Keratinocyte (primary cell): ENCODE data around the gene GTF3C5. TPM values are rescaled to one million over a fixed set of nuclear protein-coding genes. Genes with fewer than 3 reads are reported as not detected.

Experiments
- DNase-seq: peaks from one replicate; pipeline ENCODE4 v3.0.0-alpha.2; 2011; ENCODE audit warnings: low read depth, missing footprints, low spot score
- FAIRE-seq: peaks from 2 replicates; lab custom pipeline; 2011; peaks lifted over from hg19 to GRCh38; lab: Jason Lieb, UNC
- H2AFZ ChIP-seq: 2 replicates; pipeline ENCODE4 v1.6.0; 2012; ENCODE audit warnings: low read length, control low read depth, inconsistent platforms; ENCODE audit not compliant: control insufficient read depth
- H3K27ac ChIP-seq: 2 replicates; pipeline ENCODE4 v1.5.1; 2011; ENCODE audit warnings: low read length; ENCODE audit not compliant: control insufficient read depth, insufficient read depth
- H3K27me3 ChIP-seq: 3 replicates; pipeline ENCODE4 v1.6.0; 2011; ENCODE audit warnings: low read length; ENCODE audit not compliant: control insufficient read depth, insufficient read depth; ENCODE audit errors: extremely low read depth
- H3K36me3 ChIP-seq, 2 experiments: 2 replicates in 1 of 2; 3 replicates in 1 of 2; pipeline ENCODE4 v1.5.1; 2011; ENCODE audit warnings: low read length in 2 of 2, mild to moderate bottlenecking in 1 of 2; ENCODE audit not compliant: control insufficient read depth in 2 of 2, insufficient read depth in 2 of 2; ENCODE audit errors: extremely low read depth in 1 of 2
- H3K4me1 ChIP-seq: 3 replicates; pipeline ENCODE4 v1.5.1; 2011; ENCODE audit warnings: low read length; ENCODE audit not compliant: control insufficient read depth, insufficient read depth; ENCODE audit errors: extremely low read depth
- H3K4me2 ChIP-seq: 3 replicates; pipeline ENCODE4 v1.6.0; 2011; ENCODE audit warnings: low read depth, low read length; ENCODE audit not compliant: control insufficient read depth, insufficient read depth; ENCODE audit errors: extremely low read depth
- H3K4me3 ChIP-seq, 3 experiments: fragments of 200-600 bp in 1 of 3; sonication (generic) in 1 of 3; 2 replicates in 2 of 3; 3 replicates in 1 of 3; pipeline ENCODE4 v1.5.1; 2011 to 2016; ENCODE audit warnings: low read length in 3 of 3, mild to moderate bottlenecking in 3 of 3, control low read depth in 2 of 3, inconsistent platforms in 1 of 3, low read depth in 1 of 3, mixed read lengths in 1 of 3, mixed run types in 1 of 3, moderate library complexity in 1 of 3; ENCODE audit not compliant: control insufficient read depth in 2 of 3, insufficient read depth in 2 of 3; ENCODE audit errors: extremely low read depth in 1 of 3
- H3K79me2 ChIP-seq: 2 replicates; pipeline ENCODE4 v1.6.0; 2012; ENCODE audit warnings: low read length; ENCODE audit not compliant: control insufficient read depth, insufficient read depth
- H3K9ac ChIP-seq: 3 replicates; pipeline ENCODE4 v1.6.0; 2011; ENCODE audit warnings: low read length; ENCODE audit not compliant: control insufficient read depth, insufficient read depth; ENCODE audit errors: extremely low read depth
- H3K9me1 ChIP-seq: 3 replicates; pipeline ENCODE4 v1.6.0; 2011; ENCODE audit warnings: low read length; ENCODE audit not compliant: control insufficient read depth, insufficient read depth; ENCODE audit errors: extremely low read depth
- H3K9me3 ChIP-seq: 2 replicates; pipeline ENCODE4 v1.5.1; 2012; ENCODE audit warnings: low read depth, low read length; ENCODE audit not compliant: control insufficient read depth
- H4K20me1 ChIP-seq: 3 replicates; pipeline ENCODE4 v1.6.0; 2011; ENCODE audit warnings: low read length; ENCODE audit not compliant: control insufficient read depth, insufficient read depth; ENCODE audit errors: extremely low read depth
- EZH2 ChIP-seq: IDR thresholded peaks from one replicate; pipeline ENCODE4 v1.6.1; 2012; ENCODE audit warnings: inconsistent platforms, mild to moderate bottlenecking, low read length, moderate library complexity
- dilution Hi-C: fragments of 300-500 bp; cut with MboI; formaldehyde crosslinking; loops from one replicate; pipeline ENCODE4 v1.7.0; 2020; ENCODE audit warnings: low sequenced_read_pairs; ENCODE audit not compliant: extremely low pct_ligation_motif_present
- polyA plus RNA-seq, 5 experiments: library from polyadenylated mRNA; depleted of rRNA in 3 of 5; stranded (reverse) in 3 of 5; stranded (forward) in 1 of 5; unstranded in 1 of 5; fragments of >200 nt; gene quantifications; 1 replicate in 1 of 5; 2 replicates in 3 of 5; 3 replicates in 1 of 5; pipeline versions ENCODE4 v1.2.1 to v1.2.3, GENCODE V29; 2011 to 2012; ENCODE audit warnings: missing spikeins in 2 of 5, low read depth in 1 of 5, low replicate concordance in 1 of 5
- TF ChIP-seq, protein P1 (sequence below), 3 experiments: IDR thresholded peaks in 1 of 3; conservative IDR thresholded peaks in 1 of 3; optimal IDR thresholded peaks in 1 of 3; 2 replicates in 2 of 3; 3 replicates in 1 of 3; pipeline versions ENCODE3 to v1.5.1; 2011; ENCODE audit warnings: low read length in 3 of 3, mild to moderate bottlenecking in 3 of 3, moderate library complexity in 2 of 3, control low read depth in 1 of 3, inconsistent platforms in 1 of 3; ENCODE audit not compliant: insufficient read depth in 2 of 3; ENCODE audit errors: extremely low read depth in 1 of 3

The GTF3C5 gene
- polyA plus RNA-seq, 1 donor (not counting 4 experiments of a cell fraction or from before 2014, with no cell fraction given) = 37.2 TPM

DNA sequence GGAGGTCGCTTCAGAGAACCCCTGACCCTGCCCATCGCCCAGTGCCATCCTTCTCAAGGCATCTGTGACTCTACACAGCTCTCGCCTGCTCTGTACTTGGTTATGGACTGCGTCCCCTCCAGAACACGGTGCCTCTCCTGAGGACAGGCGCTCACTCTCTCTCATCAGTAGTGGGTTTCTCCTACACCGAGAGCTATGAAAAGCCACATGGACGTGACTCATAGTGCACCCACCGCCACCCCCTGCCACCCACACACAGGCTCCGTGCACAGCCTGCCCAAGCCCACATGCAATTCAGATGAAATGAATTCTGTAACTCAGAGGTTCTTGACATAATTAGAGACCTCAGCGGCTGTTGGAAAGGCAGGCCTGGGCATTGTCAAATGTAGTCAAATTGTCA is 13.9 kb downstream of the GTF3C5 start:
- Histone ChIP-seq H3K36me3 (peaks cover 35 to 41% of the 10 kb centered on the region in 2 experiments), H3K9me3 (no peaks in the 10 kb centered on the region), H3K27me3 (no peaks in the 10 kb centered on the region), H2AFZ (no peak overlapping the region), H3K9me1 (no peaks in the 10 kb centered on the region), H3K4me1 (no peaks in the 10 kb centered on the region), H3K4me3 (no peak overlapping the region), H3K4me2 (no peak overlapping the region), H3K79me2 (peaks cover 11% of the 10 kb centered on the region), H3K27ac (no peak overlapping the region), H4K20me1 (peaks cover 16% of the 10 kb centered on the region), H3K9ac (no peak overlapping the region)
- DNase-seq (no peak), FAIRE-seq (no peak)
- dilution Hi-C loops = no loop called here
- TF ChIP-seq EZH2 = no peak
- TF ChIP-seq, protein P1, sequence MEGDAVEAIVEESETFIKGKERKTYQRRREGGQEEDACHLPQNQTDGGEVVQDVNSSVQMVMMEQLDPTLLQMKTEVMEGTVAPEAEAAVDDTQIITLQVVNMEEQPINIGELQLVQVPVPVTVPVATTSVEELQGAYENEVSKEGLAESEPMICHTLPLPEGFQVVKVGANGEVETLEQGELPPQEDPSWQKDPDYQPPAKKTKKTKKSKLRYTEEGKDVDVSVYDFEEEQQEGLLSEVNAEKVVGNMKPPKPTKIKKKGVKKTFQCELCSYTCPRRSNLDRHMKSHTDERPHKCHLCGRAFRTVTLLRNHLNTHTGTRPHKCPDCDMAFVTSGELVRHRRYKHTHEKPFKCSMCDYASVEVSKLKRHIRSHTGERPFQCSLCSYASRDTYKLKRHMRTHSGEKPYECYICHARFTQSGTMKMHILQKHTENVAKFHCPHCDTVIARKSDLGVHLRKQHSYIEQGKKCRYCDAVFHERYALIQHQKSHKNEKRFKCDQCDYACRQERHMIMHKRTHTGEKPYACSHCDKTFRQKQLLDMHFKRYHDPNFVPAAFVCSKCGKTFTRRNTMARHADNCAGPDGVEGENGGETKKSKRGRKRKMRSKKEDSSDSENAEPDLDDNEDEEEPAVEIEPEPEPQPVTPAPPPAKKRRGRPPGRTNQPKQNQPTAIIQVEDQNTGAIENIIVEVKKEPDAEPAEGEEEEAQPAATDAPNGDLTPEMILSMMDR (optimal IDR thresholded peaks at IDR 0.05 in 1 of 3, IDR thresholded peaks at IDR 0.05 in 1 of 3, conservative IDR thresholded peaks at IDR 0.05 in 1 of 3; ENCODE audit: extremely low read depth in 1 of 3, insufficient read depth in 2 of 3, low read length in 3 of 3) = no peak

- no peaks in the 10 kb centered on the region for H3K9me3 ChIP-seq
- H3K9ac ChIP-seq = no peak overlapping the region
- TF ChIP-seq EZH2 = no peak
- TF ChIP-seq, protein P1 (optimal IDR thresholded peaks at IDR 0.05 in 1 of 3, IDR thresholded peaks at IDR 0.05 in 1 of 3, conservative IDR thresholded peaks at IDR 0.05 in 1 of 3; ENCODE audit: extremely low read depth in 1 of 3, insufficient read depth in 2 of 3, low read length in 3 of 3) = no peak
- no peaks in the 10 kb centered on the region for H3K4me1 ChIP-seq
- no peak overlapping the region for H3K4me2 ChIP-seq
- no peak for DNase-seq
- FAIRE-seq = no peak
- H3K4me3 ChIP-seq = no peak overlapping the region
- dilution Hi-C loops = no loop called here
- H3K27me3 ChIP-seq = no peaks in the 10 kb centered on the region
- peaks cover 16% of the 10 kb centered on the region for H4K20me1 ChIP-seq
- peaks cover 36 to 41% of the 10 kb centered on the region in 2 experiments for H3K36me3 ChIP-seq
- H3K79me2 ChIP-seq = peaks cover 10% of the 10 kb centered on the region
- no peaks in the 10 kb centered on the region for H3K9me1 ChIP-seq
- H3K27ac ChIP-seq = no peak overlapping the region
- H2AFZ ChIP-seq = no peak overlapping the region
Measured at GRCh38 chr9:133045132-133045531, 14.3 kb downstream of the GTF3C5 start.
